ENCODE data around the gene EVX2.
A peak's percentile ranks its signal among the peaks of the same experiment; 100 is the strongest.

EVX2 gene

DNA sequence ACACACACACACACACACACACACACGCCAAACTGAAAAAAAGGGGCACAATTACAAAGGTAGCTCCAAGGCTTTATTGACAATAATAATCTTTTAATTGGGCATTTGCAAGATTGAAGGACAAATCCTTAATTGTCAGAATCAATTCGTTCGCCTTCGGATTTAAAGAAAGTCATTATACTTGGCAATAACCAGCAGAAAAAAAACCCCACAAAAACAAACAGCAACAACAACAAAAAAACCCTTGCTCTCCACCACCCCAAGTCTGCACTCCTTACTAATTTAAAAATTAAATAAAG lies 44.0 kb upstream of the EVX2 start:
- Histone ChIP-seq H3K36me3 (ENCODE audit: control insufficient read depth, insufficient read depth, low read length) (no peaks in the 10 kb centered on the region), H3K4me1 (ENCODE audit: control insufficient read depth, insufficient read depth, low read length) (peaks cover 10% of the 10 kb centered on the region), H3K4me3 (ENCODE audit: low read depth, low read length) (no peak overlapping the region), H3K9me3 (ENCODE audit: control insufficient read depth, insufficient read depth, low read length) (no peaks in the 10 kb centered on the region), H3K27ac (ENCODE audit: low read depth, low read length) (no peak overlapping the region), H3K9ac (ENCODE audit: low read depth, low read length) (no peak overlapping the region), H3K27me3 (ENCODE audit: control insufficient read depth, insufficient read depth, low read length) (peaks cover 100% of the 10 kb centered on the region)

DNA sequence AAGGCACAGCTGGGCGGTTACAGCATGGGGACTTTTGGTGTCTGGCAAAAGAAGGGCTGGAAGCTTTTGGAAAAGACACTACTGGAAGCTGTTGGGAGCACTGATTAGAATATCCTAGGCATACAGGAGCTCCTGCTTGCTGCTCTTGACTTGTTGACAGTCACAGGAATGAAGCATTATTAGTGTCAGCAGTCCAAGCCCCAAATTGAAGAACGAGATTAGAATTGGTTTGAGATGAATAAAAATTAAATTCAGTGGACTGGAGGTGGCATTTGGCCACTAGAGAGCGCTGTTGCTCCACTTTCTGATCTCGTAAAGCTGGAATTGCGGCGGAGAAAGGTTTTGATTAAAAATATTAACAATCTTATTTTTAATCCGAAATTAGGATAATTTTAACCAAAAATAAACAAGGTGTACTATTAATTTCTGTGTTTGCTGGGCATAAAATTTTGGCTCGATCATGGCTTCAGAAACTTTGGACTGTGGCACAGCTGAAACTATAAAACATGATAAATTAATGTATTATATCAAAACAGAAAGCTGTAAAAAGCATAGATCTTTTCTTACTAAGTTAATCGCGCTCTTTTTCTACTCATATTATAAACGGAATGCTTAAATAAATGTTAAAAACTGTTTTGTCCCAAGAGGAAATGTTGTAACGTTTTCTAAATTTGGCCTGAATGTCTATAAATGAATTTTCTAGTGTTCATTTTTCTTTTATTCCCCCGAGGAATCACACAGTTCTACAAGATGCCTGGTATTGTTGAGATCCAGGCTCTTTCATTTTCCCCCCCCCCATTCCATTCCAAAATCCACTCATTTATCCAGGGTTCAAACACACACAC lies 43.4 kb upstream of the EVX2 start:
- Histone ChIP-seq H3K4me3 (ENCODE audit: low read depth, low read length) (no peak overlapping the region), H3K9ac (ENCODE audit: low read depth, low read length) (no peak overlapping the region), H3K27ac (ENCODE audit: low read depth, low read length) (no peak overlapping the region), H3K27me3 (ENCODE audit: control insufficient read depth, insufficient read depth, low read length) (peaks cover 100% of the 10 kb centered on the region), H3K4me1 (ENCODE audit: control insufficient read depth, insufficient read depth, low read length) (peaks cover 6% of the 10 kb centered on the region; the same call in 1 of the 2 replicates), H3K9me3 (ENCODE audit: control insufficient read depth, insufficient read depth, low read length) (no peaks in the 10 kb centered on the region), H3K36me3 (ENCODE audit: control insufficient read depth, insufficient read depth, low read length) (no peaks in the 10 kb centered on the region)

DNA sequence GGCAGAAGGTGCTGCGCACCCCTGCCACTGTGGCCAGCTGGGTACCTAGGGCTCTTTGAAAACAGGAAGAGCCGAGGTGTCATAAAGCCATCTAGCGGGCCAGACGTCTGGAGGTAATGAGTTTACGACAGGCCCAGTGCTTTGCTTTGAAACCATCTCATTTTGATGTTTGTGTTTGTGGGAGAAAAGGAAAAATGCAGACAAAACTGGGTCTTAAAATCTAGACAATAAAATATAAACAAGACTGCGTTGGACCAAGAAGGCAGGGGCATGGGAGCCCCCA lies 42.0 kb upstream of the EVX2 start:
- no peak overlapping the region for H3K4me3 ChIP-seq (ENCODE audit: low read depth, low read length)
- H3K27me3 ChIP-seq (ENCODE audit: control insufficient read depth, insufficient read depth, low read length): peaks cover 100% of the 10 kb centered on the region
- H3K9ac ChIP-seq (ENCODE audit: low read depth, low read length): no peak overlapping the region
- no peak overlapping the region for H3K27ac ChIP-seq (ENCODE audit: low read depth, low read length)
- no peaks in the 10 kb centered on the region for H3K9me3 ChIP-seq (ENCODE audit: control insufficient read depth, insufficient read depth, low read length)
- peaks cover 9% of the 10 kb centered on the region; the same call in 1 of the 2 replicates for H3K4me1 ChIP-seq (ENCODE audit: control insufficient read depth, insufficient read depth, low read length)
- no peaks in the 10 kb centered on the region for H3K36me3 ChIP-seq (ENCODE audit: control insufficient read depth, insufficient read depth, low read length)

DNA sequence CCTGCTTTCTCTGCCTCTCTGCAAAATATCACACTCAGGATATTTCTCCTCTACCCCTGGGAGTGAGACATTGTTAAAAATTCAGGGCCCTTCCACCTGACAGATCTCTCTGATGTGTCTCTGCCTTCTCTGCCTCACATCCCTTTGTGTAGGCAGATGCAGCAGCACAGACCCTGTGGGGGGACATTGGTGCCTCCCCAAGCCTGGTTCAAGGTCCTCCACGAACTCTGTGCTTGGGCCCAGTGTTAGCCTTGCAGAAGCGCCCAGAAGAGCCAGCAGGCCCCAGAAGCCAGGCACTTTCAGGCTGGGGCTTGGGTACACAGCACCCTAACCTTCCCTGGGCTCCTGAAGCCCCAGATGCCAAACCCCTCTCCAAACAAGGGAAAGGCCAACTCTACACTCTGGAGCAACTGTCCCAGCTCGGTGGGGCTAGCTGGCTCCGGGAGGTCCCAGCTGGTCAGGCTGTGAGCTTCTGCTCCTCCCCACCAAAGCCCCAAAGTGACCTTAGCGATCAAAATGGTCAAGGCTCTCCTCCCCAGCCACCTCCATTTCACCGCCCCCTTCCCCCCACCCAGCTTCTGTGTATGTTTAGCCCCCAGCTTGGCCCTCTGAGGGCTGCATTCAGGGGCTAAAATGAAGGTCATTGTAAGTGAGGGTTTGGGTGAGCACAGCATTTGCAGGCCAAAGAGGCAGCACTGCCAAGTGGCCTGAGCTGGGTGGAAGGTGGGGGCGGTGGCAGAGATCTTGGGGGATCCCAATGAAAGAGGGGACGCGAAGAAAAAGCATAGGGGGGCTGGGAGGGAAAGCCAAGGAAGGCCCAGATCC lies 41.4 kb upstream of the EVX2 start:
- Histone ChIP-seq H3K9ac (ENCODE audit: low read depth, low read length) (no peak overlapping the region), H3K4me3 (ENCODE audit: low read depth, low read length) (no peak overlapping the region), H3K27ac (ENCODE audit: low read depth, low read length) (no peak overlapping the region), H3K9me3 (ENCODE audit: control insufficient read depth, insufficient read depth, low read length) (no peaks in the 10 kb centered on the region), H3K27me3 (ENCODE audit: control insufficient read depth, insufficient read depth, low read length) (peaks cover 100% of the 10 kb centered on the region), H3K4me1 (ENCODE audit: control insufficient read depth, insufficient read depth, low read length) (peaks cover 9% of the 10 kb centered on the region; the same call in 1 of the 2 replicates), H3K36me3 (ENCODE audit: control insufficient read depth, insufficient read depth, low read length) (no peaks in the 10 kb centered on the region)

DNA sequence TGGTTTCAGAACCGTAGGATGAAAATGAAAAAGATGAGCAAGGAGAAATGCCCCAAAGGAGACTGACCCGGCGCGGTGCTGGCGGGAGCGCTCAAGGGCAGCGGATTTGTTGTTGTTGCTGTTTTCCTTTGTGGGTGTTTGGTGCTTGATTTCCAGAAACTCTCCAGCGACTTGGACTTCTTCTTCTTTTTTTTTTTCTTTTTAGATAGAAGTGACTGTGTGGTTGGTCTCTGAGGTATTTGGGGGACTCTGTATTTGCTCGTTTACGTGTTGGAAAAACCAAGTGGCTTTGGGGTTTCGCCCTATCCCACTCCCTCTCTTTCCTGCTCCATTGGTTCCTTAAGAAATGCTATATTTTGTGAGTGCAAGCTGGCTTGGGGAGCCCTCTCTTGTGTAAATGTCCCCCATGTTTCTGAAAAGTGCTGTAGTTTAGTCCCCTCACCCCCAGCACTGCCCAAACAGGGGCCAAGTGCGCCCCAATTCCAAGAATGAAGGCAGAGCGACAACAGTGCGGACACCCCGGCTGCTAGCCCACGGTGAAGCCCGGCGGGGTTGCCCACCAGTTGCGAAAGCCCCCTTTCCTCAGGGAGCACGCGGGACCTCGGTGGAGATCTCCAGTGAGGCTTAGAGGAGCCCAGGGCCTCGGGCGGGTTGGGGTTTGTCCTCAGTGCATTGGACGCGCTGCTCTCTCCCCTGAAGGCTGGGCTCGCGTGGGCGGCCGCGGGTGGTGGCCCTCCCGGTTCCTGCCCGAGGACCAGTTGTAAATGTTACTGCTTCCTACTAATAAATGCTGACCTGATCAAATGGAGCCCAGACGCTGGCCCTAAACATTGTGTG lies 40.6 kb upstream of the EVX2 start:
- Histone ChIP-seq H3K9me3 (ENCODE audit: control insufficient read depth, insufficient read depth, low read length) (no peaks in the 10 kb centered on the region), H3K4me1 (ENCODE audit: control insufficient read depth, insufficient read depth, low read length) (peaks cover 9% of the 10 kb centered on the region; the same call in 1 of the 2 replicates), H3K27me3 (ENCODE audit: control insufficient read depth, insufficient read depth, low read length) (peaks cover 100% of the 10 kb centered on the region), H3K9ac (ENCODE audit: low read depth, low read length) (no peak overlapping the region), H3K27ac (ENCODE audit: low read depth, low read length) (no peak overlapping the region), H3K36me3 (ENCODE audit: control insufficient read depth, insufficient read depth, low read length) (no peaks in the 10 kb centered on the region), H3K4me3 (ENCODE audit: low read depth, low read length) (no peak overlapping the region)

DNA sequence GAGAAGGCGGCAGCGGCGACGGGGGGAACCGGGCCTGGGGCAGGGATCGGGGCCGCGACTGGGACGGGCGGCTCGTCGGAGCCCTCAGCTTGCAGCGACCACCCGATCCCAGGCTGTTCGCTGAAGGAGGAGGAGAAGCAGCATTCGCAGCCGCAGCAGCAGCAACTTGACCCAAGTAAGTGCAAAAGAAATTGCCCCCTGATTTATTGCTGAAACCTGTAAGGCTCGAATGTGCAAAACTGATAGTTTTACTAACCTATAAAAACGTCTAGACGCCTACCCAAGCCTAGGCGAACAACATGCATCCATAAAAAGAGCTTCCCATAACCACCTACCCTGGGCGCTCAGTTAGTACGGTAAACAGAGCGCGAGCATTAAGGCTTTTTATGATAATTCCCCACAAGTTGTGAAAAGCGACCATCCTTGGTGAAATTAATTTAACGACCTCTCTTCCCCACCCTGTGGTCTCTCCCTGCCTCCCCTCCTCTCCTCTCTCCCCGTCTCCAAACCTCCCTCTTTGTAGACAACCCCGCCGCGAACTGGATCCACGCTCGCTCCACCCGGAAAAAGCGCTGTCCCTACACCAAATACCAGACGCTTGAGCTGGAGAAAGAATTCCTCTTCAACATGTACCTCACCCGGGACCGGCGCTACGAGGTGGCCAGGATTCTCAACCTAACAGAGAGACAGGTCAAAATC lies 39.8 kb upstream of the EVX2 start:
- Histone ChIP-seq H3K4me3 (ENCODE audit: low read depth, low read length) (no peak overlapping the region), H3K27ac (ENCODE audit: low read depth, low read length) (no peak overlapping the region), H3K27me3 (ENCODE audit: control insufficient read depth, insufficient read depth, low read length) (peaks cover 100% of the 10 kb centered on the region), H3K4me1 (ENCODE audit: control insufficient read depth, insufficient read depth, low read length) (peaks cover 8% of the 10 kb centered on the region; the same call in 1 of the 2 replicates), H3K36me3 (ENCODE audit: control insufficient read depth, insufficient read depth, low read length) (no peaks in the 10 kb centered on the region), H3K9me3 (ENCODE audit: control insufficient read depth, insufficient read depth, low read length) (no peaks in the 10 kb centered on the region), H3K9ac (ENCODE audit: low read depth, low read length) (no peak overlapping the region)

DNA sequence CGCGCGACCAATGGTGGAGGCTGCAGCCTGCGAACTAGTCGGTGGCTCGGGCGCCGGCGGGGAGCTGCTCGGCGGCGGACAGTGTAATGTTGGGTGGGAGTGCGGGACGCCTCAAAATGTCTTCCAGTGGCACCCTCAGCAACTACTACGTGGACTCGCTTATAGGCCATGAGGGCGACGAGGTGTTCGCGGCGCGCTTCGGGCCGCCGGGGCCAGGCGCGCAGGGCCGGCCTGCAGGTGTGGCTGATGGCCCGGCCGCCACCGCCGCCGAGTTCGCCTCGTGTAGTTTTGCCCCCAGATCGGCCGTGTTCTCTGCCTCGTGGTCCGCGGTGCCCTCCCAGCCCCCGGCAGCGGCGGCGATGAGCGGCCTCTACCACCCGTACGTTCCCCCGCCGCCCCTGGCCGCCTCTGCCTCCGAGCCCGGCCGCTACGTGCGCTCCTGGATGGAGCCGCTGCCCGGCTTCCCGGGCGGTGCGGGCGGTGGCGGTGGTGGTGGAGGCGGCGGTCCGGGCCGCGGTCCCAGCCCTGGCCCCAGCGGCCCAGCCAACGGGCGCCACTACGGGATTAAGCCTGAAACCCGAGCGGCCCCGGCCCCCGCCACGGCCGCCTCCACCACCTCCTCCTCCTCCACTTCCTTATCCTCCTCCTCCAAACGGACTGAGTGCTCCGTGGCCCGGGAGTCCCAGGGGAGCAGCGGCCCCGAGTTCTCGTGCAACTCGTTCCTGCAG lies 39.1 kb upstream of the EVX2 start, which contains the start of gene HOXD9:
TSS of gene HOXD9 (plus strand) at position 37 of the 728 bp plus-strand sequence. CDS start at position 87, 50 bp downstream.
- H3K36me3 ChIP-seq (ENCODE audit: control insufficient read depth, insufficient read depth, low read length): no peaks in the 10 kb centered on the region
- peaks cover 100% of the 10 kb centered on the region for H3K27me3 ChIP-seq (ENCODE audit: control insufficient read depth, insufficient read depth, low read length)
- H3K4me3 ChIP-seq (ENCODE audit: low read depth, low read length): peak within 1 kb of the TSS; percentile 41; the same call in 1 of the 2 replicates
- H3K27ac ChIP-seq (ENCODE audit: low read depth, low read length): no peak within 1 kb of the TSS
- peaks cover 3% of the 10 kb centered on the region; the same call in 1 of the 2 replicates for H3K4me1 ChIP-seq (ENCODE audit: control insufficient read depth, insufficient read depth, low read length)
- H3K9me3 ChIP-seq (ENCODE audit: control insufficient read depth, insufficient read depth, low read length): no peaks in the 10 kb centered on the region
- no peak within 1 kb of the TSS for H3K9ac ChIP-seq (ENCODE audit: low read depth, low read length)

DNA sequence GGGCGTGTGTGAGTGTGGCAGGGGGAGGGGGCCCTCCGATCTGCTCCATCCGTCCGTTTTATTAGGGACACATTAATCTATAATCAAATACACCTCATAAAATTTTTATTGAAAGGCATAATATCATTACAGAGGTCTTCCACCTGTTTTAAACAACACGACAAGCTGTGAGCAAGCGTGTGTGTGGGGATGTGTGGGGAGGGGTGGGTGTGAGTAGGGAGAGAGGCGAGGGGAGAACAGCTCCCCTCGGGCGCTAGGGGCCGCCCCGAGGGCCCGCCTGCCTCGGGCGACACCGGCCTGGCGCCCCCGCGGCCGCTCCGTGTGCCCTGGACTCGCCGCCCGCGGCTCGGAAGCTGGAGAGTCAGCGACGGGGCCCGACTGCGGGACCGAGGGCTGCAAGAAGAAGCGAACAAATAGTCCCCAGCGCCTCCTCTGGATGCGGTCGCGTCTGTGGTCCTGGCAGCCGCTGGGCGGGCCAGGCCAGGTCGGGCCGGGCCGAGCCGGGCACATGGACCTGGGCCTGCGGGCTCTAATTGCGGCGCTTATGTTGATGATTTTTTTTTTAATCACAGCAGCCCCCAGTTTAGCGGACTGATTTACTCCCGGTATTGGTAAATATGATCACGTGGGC lies 38.4 kb upstream of the EVX2 start:
- Histone ChIP-seq H3K9ac (ENCODE audit: low read depth, low read length) (no peak overlapping the region), H3K27ac (ENCODE audit: low read depth, low read length) (no peak overlapping the region), H3K4me3 (ENCODE audit: low read depth, low read length) (peak overlapping the region; percentile 41; the same call in 1 of the 2 replicates), H3K9me3 (ENCODE audit: control insufficient read depth, insufficient read depth, low read length) (no peaks in the 10 kb centered on the region), H3K36me3 (ENCODE audit: control insufficient read depth, insufficient read depth, low read length) (no peaks in the 10 kb centered on the region), H3K27me3 (ENCODE audit: control insufficient read depth, insufficient read depth, low read length) (peaks cover 100% of the 10 kb centered on the region), H3K4me1 (ENCODE audit: control insufficient read depth, insufficient read depth, low read length) (peaks cover 3% of the 10 kb centered on the region; the same call in 1 of the 2 replicates)

DNA sequence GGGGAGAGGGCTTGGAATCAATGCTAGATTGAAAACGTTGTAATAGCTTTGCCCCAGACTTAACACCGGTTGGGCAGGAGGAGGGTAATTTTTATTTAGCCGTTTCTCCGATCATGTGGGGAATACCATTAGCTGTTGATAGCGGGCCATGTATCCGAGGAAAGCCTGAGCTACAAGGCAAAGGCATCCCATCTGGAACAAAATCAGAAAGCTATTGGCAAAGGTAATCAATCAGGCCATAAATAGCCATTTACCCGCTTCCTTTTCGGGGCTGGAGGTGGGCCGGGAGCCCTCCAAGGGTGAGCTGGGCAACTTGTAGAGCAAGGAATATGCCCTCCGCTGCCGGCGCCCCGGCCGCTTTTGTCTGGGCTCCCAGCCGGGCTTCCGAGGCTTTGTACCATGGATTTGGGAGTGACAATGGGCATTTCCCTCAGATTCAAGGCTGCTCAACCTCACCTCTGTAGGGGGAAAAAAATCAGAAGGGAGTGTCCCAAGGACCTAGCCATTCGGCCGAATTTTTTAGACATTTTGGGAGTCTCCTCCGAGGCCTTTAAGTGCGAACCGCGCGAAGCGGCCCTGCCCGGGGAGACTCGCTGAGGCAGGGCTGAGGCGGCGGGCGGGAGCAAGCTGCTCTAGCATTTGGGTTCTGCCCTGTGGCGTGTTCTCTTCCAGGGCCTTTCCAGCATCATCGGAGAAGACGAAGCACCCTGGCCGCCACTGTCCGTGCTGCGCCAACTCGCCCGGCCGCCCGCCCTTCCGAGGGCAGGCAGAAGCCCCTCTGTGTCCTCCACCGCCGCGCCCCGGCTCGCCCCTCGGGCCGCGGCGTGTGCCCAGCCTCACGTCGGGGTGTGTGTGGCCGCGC lies 37.7 kb upstream of the EVX2 start:
- peaks cover 3% of the 10 kb centered on the region; the same call in 1 of the 2 replicates for H3K4me1 ChIP-seq (ENCODE audit: control insufficient read depth, insufficient read depth, low read length)
- peaks cover 100% of the 10 kb centered on the region for H3K27me3 ChIP-seq (ENCODE audit: control insufficient read depth, insufficient read depth, low read length)
- no peaks in the 10 kb centered on the region for H3K36me3 ChIP-seq (ENCODE audit: control insufficient read depth, insufficient read depth, low read length)
- H3K9me3 ChIP-seq (ENCODE audit: control insufficient read depth, insufficient read depth, low read length): peaks cover 3% of the 10 kb centered on the region; the same call in 1 of the 2 replicates
- H3K4me3 ChIP-seq (ENCODE audit: low read depth, low read length): no peak overlapping the region
- H3K9ac ChIP-seq (ENCODE audit: low read depth, low read length): no peak overlapping the region
- H3K27ac ChIP-seq (ENCODE audit: low read depth, low read length): no peak overlapping the region
